GM21515 (cell line): ENCODE results near the gene SUPT3H.

Source experiments
- ATAC-seq: cut with Tn5 transposase; IDR thresholded peaks from one replicate; pipeline ENCODE4 v1.9.1; 2021; ENCODE audit not compliant: unreplicated experiment

The SUPT3H gene

GRCh38 chr6:45265246-45265645 lies 112.5 kb downstream of the SUPT3H start:
- ATAC-seq = no peak

GRCh38 chr6:45260696-45261095 lies 117.0 kb downstream of the SUPT3H start:
- no peak for ATAC-seq

- no peak for ATAC-seq
Measured at GRCh38 chr6:45256697-45257695, 120.7 kb downstream of the SUPT3H start.

- no peak for ATAC-seq
Measured at GRCh38 chr6:45255434-45255833, 122.3 kb downstream of the SUPT3H start.

- ATAC-seq = no peak
Measured at GRCh38 chr6:45254253-45254652, 123.5 kb downstream of the SUPT3H start.

- ATAC-seq = no peak
Measured at GRCh38 chr6:45253453-45253852, 124.3 kb downstream of the SUPT3H start.

GRCh38 chr6:45231660-45232059 lies 146.1 kb downstream of the SUPT3H start:
- no peak for ATAC-seq

- ATAC-seq = no peak
Measured at GRCh38 chr6:45229416-45229815, 148.3 kb downstream of the SUPT3H start.

GRCh38 chr6:45226081-45226480 lies 151.7 kb downstream of the SUPT3H start:
- no peak for ATAC-seq

- no peak for ATAC-seq
Measured at GRCh38 chr6:45222380-45222779, 155.4 kb downstream of the SUPT3H start.

- no peak for ATAC-seq
Measured at GRCh38 chr6:45215759-45216158, 162.0 kb downstream of the SUPT3H start.

- no peak for ATAC-seq
Measured at GRCh38 chr6:45212976-45213375, 164.8 kb downstream of the SUPT3H start.

GRCh38 chr6:45209762-45210161 lies 168.0 kb downstream of the SUPT3H start:
- no peak for ATAC-seq

GRCh38 chr6:45206793-45207492 lies 170.8 kb downstream of the SUPT3H start:
- no peak for ATAC-seq

- ATAC-seq = no peak
Measured at GRCh38 chr6:45201484-45201883, 176.2 kb downstream of the SUPT3H start.

GRCh38 chr6:45200510-45200909 lies 177.2 kb downstream of the SUPT3H start:
- no peak for ATAC-seq

GRCh38 chr6:45199554-45199953 lies 178.2 kb downstream of the SUPT3H start:
- ATAC-seq = no peak

- no peak for ATAC-seq
Measured at GRCh38 chr6:45196121-45196520, 181.6 kb downstream of the SUPT3H start.

GRCh38 chr6:45195137-45195536 lies 182.6 kb downstream of the SUPT3H start:
- no peak for ATAC-seq

- ATAC-seq = no peak
Measured at GRCh38 chr6:45192556-45192955, 185.2 kb downstream of the SUPT3H start.

- ATAC-seq = no peak
Measured at GRCh38 chr6:45191414-45191813, 186.3 kb downstream of the SUPT3H start.

GRCh38 chr6:45187836-45188235 lies 189.9 kb downstream of the SUPT3H start:
- no peak for ATAC-seq
